H9 (cell line): Measurements from ENCODE around the gene ANO10. TPM values are rescaled to one million over a fixed set of nuclear protein-coding genes. Genes with fewer than 3 reads are reported as not detected.

Experiments
- DNase-seq: peaks from one replicate; pipeline ENCODE4 v3.0.0-alpha.2; 2017
- H2AFZ ChIP-seq: one replicate; pipeline ENCODE4 v1.6.1; 2013; ENCODE audit warnings: mild to moderate bottlenecking, low read length, control low read depth, moderate library complexity
- H2AK5ac ChIP-seq: 2 replicates; pipeline ENCODE4 v1.6.1; 2013; ENCODE audit warnings: low read length, control low read depth, mixed read lengths; ENCODE audit not compliant: insufficient read length
- H2BK120ac ChIP-seq: one replicate; pipeline ENCODE4 v1.6.1; 2013; ENCODE audit warnings: low read depth, mild to moderate bottlenecking, low read length, control low read depth, inconsistent platforms; ENCODE audit not compliant: poor library complexity, severe bottlenecking
- H2BK12ac ChIP-seq: 2 replicates; pipeline ENCODE4 v1.6.1; 2013; ENCODE audit warnings: low read length, control low read depth, mixed read lengths, low read depth; ENCODE audit not compliant: insufficient read length
- H2BK15ac ChIP-seq: 2 replicates; pipeline ENCODE4 v1.6.1; 2013; ENCODE audit warnings: low read depth, low read length, control low read depth
- H2BK20ac ChIP-seq: one replicate; pipeline ENCODE4 v1.6.1; 2013; ENCODE audit warnings: low read depth, mild to moderate bottlenecking, low read length, control low read depth, inconsistent platforms; ENCODE audit not compliant: poor library complexity, severe bottlenecking
- H2BK5ac ChIP-seq: 2 replicates; pipeline ENCODE4 v1.6.1; 2013; ENCODE audit warnings: low read length, control low read depth, mixed read lengths; ENCODE audit not compliant: insufficient read length
- H3K14ac ChIP-seq: 2 replicates; pipeline ENCODE4 v1.6.1; 2013; ENCODE audit warnings: low read length, control low read depth; ENCODE audit not compliant: insufficient read depth
- H3K18ac ChIP-seq: 2 replicates; pipeline ENCODE4 v1.6.1; 2013; ENCODE audit warnings: low read depth, mild to moderate bottlenecking, mixed read lengths, low read length, control low read depth; ENCODE audit not compliant: insufficient read length
- H3K23ac ChIP-seq: 2 replicates; pipeline ENCODE4 v1.6.1; 2013; ENCODE audit warnings: low read length, control low read depth, mixed read lengths, low read depth; ENCODE audit not compliant: insufficient read length
- H3K23me2 ChIP-seq: 2 replicates; pipeline ENCODE4 v1.6.1; 2013; ENCODE audit warnings: low read depth, mild to moderate bottlenecking, mixed read lengths, low read length, control low read depth; ENCODE audit not compliant: insufficient read length, poor library complexity, severe bottlenecking
- H3K27ac ChIP-seq: 2 replicates; pipeline ENCODE4 v1.5.1; 2013; ENCODE audit warnings: low read length, control low read depth, mixed read lengths, low read depth; ENCODE audit not compliant: insufficient read length
- H3K27me3 ChIP-seq: 2 replicates; pipeline ENCODE4 v1.6.1; 2013; ENCODE audit warnings: low read length, control low read depth, inconsistent platforms; ENCODE audit not compliant: insufficient read depth
- H3K4ac ChIP-seq: 2 replicates; pipeline ENCODE4 v1.6.1; 2013; ENCODE audit warnings: low read depth, mild to moderate bottlenecking, control low read depth, inconsistent platforms, low read length, moderate library complexity
- H3K4me1 ChIP-seq: 2 replicates; pipeline ENCODE4 v1.6.1; 2013; ENCODE audit warnings: low read length, control low read depth, inconsistent platforms; ENCODE audit not compliant: insufficient read depth
- H3K4me2 ChIP-seq: 2 replicates; pipeline ENCODE4 v1.6.1; 2013; ENCODE audit warnings: low read length, control low read depth, mixed read lengths; ENCODE audit not compliant: insufficient read length, insufficient read depth
- H3K56ac ChIP-seq: 2 replicates; pipeline ENCODE4 v1.6.1; 2013; ENCODE audit warnings: low read depth, mild to moderate bottlenecking, mixed read lengths, low read length, control low read depth; ENCODE audit not compliant: insufficient read length
- H3K79me1 ChIP-seq: 2 replicates; pipeline ENCODE4 v1.6.1; 2013; ENCODE audit warnings: low read depth, mild to moderate bottlenecking, moderate library complexity, low read length, control low read depth, inconsistent platforms; ENCODE audit not compliant: insufficient read depth, poor library complexity, severe bottlenecking
- H3K79me2 ChIP-seq: 2 replicates; pipeline ENCODE4 v1.6.1; 2013; ENCODE audit warnings: low read length, control low read depth, inconsistent platforms; ENCODE audit not compliant: insufficient read depth
- H3K9ac ChIP-seq: 2 replicates; pipeline ENCODE4 v1.6.1; 2013; ENCODE audit warnings: low read length, control low read depth, mixed read lengths; ENCODE audit not compliant: insufficient read length; ENCODE audit errors: extremely low read depth
- H3K9me3 ChIP-seq: one replicate; pipeline ENCODE4 v1.6.1; 2013; ENCODE audit warnings: low read depth, low read length, inconsistent platforms; ENCODE audit not compliant: control insufficient read depth
- H3T11ph ChIP-seq: one replicate; pipeline ENCODE4 v1.6.1; 2013; ENCODE audit warnings: mild to moderate bottlenecking, low read length, control low read depth, inconsistent platforms
- H4K20me1 ChIP-seq: one replicate; pipeline ENCODE4 v1.6.1; 2013; ENCODE audit not compliant: control insufficient read depth, insufficient read length, insufficient read depth
- H4K5ac ChIP-seq: 2 replicates; pipeline ENCODE4 v1.6.1; 2013; ENCODE audit warnings: low read depth, mild to moderate bottlenecking, mixed read lengths, low read length, control low read depth; ENCODE audit not compliant: insufficient read length
- H4K8ac ChIP-seq: replicated peaks from 2 replicates; pipeline ENCODE4 v1.6.1; 2013; ENCODE audit warnings: low read length, control low read depth, mixed read lengths, low read depth; ENCODE audit not compliant: insufficient read length
- H4K91ac ChIP-seq: 2 replicates; pipeline ENCODE4 v1.6.1; 2013; ENCODE audit warnings: low read depth, mild to moderate bottlenecking, moderate library complexity, mixed read lengths, low read length, control low read depth; ENCODE audit not compliant: insufficient read length
- H3K27ac Mint-ChIP-seq, 3 experiments: 2 replicates in 2 of 3; 3 replicates in 1 of 3; pipeline ENCODE4 v1.8.0; 2020 to 2021; ENCODE audit warnings: mixed read lengths in 3 of 3, mild to moderate bottlenecking in 1 of 3, moderate library complexity in 1 of 3
- H3K27me3 Mint-ChIP-seq: 2 replicates; pipeline ENCODE4 v1.8.0; 2021; ENCODE audit warnings: low read depth, mild to moderate bottlenecking, moderate library complexity, mixed read lengths
- H3K36me3 Mint-ChIP-seq, 3 experiments: 2 replicates in 2 of 3; 3 replicates in 1 of 3; pipeline ENCODE4 v1.8.0; 2020 to 2021; ENCODE audit warnings: low read depth in 3 of 3, mixed read lengths in 3 of 3; ENCODE audit not compliant: insufficient read depth in 1 of 3
- H3K4me1 Mint-ChIP-seq, 2 experiments: 2 replicates each; pipeline ENCODE4 v1.8.0; 2020; ENCODE audit warnings: mixed read lengths in 2 of 2
- H3K4me3 Mint-ChIP-seq, 2 experiments: 2 replicates in 1 of 2; 3 replicates in 1 of 2; pipeline ENCODE4 v1.8.0; 2020 to 2021; ENCODE audit warnings: mild to moderate bottlenecking in 2 of 2, mixed read lengths in 2 of 2, moderate library complexity in 1 of 2
- H3K9me3 Mint-ChIP-seq, 2 experiments: 2 replicates in 1 of 2; 3 replicates in 1 of 2; pipeline ENCODE4 v1.8.0; 2020; ENCODE audit warnings: mild to moderate bottlenecking in 2 of 2, mixed read lengths in 2 of 2, moderate library complexity in 1 of 2
- WGBS: extraction: QIAGEN DNeasy Blood & Tissue Kit; methylation state at CpG from one replicate; pipeline ENCODE4 v1.1.7; 2013; ENCODE audit warnings: missing lambda C conversion rate, low lambda C conversion rate, mixed read lengths; ENCODE audit not compliant: insufficient read length; ENCODE audit errors: extremely low coverage; 5-methylcytosine and 5-hydroxymethylcytosine counted together
- total RNA-seq: library from RNA; stranded (reverse); gene quantifications from 2 replicates; pipeline ENCODE4 v1.2.1, GENCODE V29; 2021
- TF ChIP-seq, protein P1 (sequence below): fragments of 200-600 bp; sonication (generic); conservative IDR thresholded peaks from 3 replicates; pipeline ENCODE4 v1.8.0; 2021; ENCODE audit warnings: antibody characterized with exemption, mild to moderate bottlenecking

The ANO10 gene
- total RNA-seq, 1 experiment from 2014 or later: 38.7 TPM

DNA sequence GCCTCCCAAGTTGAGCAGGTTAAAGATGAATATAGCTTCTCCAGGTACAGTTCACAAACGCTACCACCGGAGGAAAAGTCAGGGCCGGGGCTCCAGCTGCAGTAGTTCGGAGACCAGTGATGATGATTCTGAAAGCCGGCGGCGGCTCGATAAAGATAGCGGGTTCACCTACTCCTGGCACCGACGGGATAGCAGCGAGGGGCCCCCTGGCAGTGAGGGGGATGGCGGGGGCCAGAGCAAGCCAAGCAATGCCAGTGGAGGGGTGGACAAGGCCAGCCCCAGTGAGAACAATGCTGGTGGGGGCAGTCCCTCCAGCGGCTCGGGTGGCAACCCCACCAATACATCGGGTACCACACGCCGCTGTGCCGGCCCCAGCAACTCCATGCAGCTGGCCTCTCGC, 274.0 kb downstream of the ANO10 start:
- H2AFZ ChIP-seq: no peak overlapping the region
- Mint-ChIP-seq H3K9me3 (no peaks in the 10 kb centered on the region), H3K36me3 (peaks cover 16 to 43% (median 32%) of the 10 kb centered on the region in 3 experiments)

More for the DNA sequence above, 274.0 kb downstream of the ANO10 start:
- DNase-seq: no peak
- Histone ChIP-seq H3K4ac (no peak overlapping the region), H3T11ph (no peak overlapping the region), H2BK12ac (no peak overlapping the region), H3K23me2 (no peaks in the 10 kb centered on the region), H4K91ac (no peak overlapping the region), H4K5ac (no peak overlapping the region), H3K9me3 (no peaks in the 10 kb centered on the region), H3K4me1 (no peaks in the 10 kb centered on the region; the same call in 1 of the 2 replicates), H3K18ac (no peak overlapping the region), H3K79me2 (no peaks in the 10 kb centered on the region), H2BK15ac (no peak overlapping the region), H4K20me1 (no peaks in the 10 kb centered on the region), H3K14ac (no peak overlapping the region), H3K27me3 (no peaks in the 10 kb centered on the region; the same call in 1 of the 2 replicates), H3K4me2 (no peak overlapping the region), H2BK20ac (no peak overlapping the region), H2BK120ac (no peak overlapping the region), H3K56ac (no peak overlapping the region), H2BK5ac (no peak overlapping the region), H4K8ac (no peak overlapping the region), H3K23ac (no peak overlapping the region), H2AK5ac (no peak overlapping the region), H3K79me1 (no peaks in the 10 kb centered on the region), H3K9ac (no peak overlapping the region), H3K27ac (no peak overlapping the region)
- Mint-ChIP-seq H3K27ac (no peak overlapping the region), H3K4me3 (no peak overlapping the region), H3K4me1 (peaks cover 14 to 23% of the 10 kb centered on the region in 2 experiments), H3K27me3 (peaks cover 7% of the 10 kb centered on the region)
- WGBS: no CpG with 5 or more reads among the region's 20 CpGs
- TF ChIP-seq, protein P1, sequence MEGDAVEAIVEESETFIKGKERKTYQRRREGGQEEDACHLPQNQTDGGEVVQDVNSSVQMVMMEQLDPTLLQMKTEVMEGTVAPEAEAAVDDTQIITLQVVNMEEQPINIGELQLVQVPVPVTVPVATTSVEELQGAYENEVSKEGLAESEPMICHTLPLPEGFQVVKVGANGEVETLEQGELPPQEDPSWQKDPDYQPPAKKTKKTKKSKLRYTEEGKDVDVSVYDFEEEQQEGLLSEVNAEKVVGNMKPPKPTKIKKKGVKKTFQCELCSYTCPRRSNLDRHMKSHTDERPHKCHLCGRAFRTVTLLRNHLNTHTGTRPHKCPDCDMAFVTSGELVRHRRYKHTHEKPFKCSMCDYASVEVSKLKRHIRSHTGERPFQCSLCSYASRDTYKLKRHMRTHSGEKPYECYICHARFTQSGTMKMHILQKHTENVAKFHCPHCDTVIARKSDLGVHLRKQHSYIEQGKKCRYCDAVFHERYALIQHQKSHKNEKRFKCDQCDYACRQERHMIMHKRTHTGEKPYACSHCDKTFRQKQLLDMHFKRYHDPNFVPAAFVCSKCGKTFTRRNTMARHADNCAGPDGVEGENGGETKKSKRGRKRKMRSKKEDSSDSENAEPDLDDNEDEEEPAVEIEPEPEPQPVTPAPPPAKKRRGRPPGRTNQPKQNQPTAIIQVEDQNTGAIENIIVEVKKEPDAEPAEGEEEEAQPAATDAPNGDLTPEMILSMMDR: no peak
